ENCODE data around the gene PBX1. TPM values are rescaled to one million over a fixed set of nuclear protein-coding genes. Genes with fewer than 3 reads are reported as not detected.

PBX1 gene
- total and polyA plus RNA-seq, 2 donors (not counting 3 experiments of a cell fraction or from before 2014, with no cell fraction given) = 10.7 to 24.1 TPM

DNA sequence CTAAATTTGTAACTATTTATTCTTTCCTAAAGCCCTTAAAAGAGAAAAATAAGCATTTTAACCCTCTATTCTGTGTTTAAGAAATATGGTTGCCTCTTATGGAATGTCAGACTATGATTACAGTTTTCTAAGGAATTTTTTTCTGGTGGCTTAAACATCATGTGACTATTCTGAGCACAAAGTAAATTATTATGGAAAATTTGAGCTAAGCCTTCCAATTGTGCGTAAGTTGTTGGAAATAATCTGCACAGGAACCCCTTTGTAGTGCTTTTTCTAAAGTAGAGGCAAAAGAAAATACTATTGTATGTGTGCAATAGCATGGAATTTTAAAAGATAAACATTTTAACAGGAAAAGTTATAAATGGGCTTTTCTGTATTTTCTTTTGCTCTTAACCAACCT is 254.8 kb downstream of the PBX1 start:
- Histone ChIP-seq H3K4me1 (ENCODE audit: control insufficient read depth, extremely low read depth, insufficient read depth, low read length) (no peaks in the 10 kb centered on the region), H3K79me2 (ENCODE audit: control insufficient read depth, insufficient read depth, low read length) (no peaks in the 10 kb centered on the region), H3K9me1 (replicated peaks; ENCODE audit: control insufficient read depth, extremely low read depth, insufficient read depth, low read length) (no peaks in the 10 kb centered on the region), H3K9me3 (replicated peaks; ENCODE audit: control insufficient read depth, insufficient read depth, low read length) (no peaks in the 10 kb centered on the region), H4K20me1 (replicated peaks; ENCODE audit: control insufficient read depth, extremely low read depth, insufficient read depth, low read length) (no peaks in the 10 kb centered on the region), H3K4me3 (replicated peaks in 1 of 3; ENCODE audit: insufficient read depth in 1 of 3, low read depth in 1 of 3, low read length in 3 of 3) (no peak overlapping the region), H3K36me3 (ENCODE audit: control insufficient read depth in 2 of 2, extremely low read depth in 1 of 2, insufficient read depth in 2 of 2, low read length in 2 of 2) (no peaks in the 10 kb centered on the region), H2AFZ (ENCODE audit: low read depth, low read length) (no peak overlapping the region), H3K4me2 (ENCODE audit: insufficient read depth, low read length) (no peak overlapping the region), H3K27ac (ENCODE audit: insufficient read depth, low read depth, low read length) (no peak overlapping the region), H3K9ac (replicated peaks; ENCODE audit: extremely low read depth, insufficient read depth, low read length) (no peak overlapping the region), H3K27me3 (ENCODE audit: control insufficient read depth in 2 of 2, insufficient read depth in 2 of 2, low read length in 2 of 2) (no peaks in the 10 kb centered on the region)
- DNase-seq (ENCODE audit: low read depth, low spot score) (peak; percentile 48), FAIRE-seq (no peak)
- dilution Hi-C loops (cut with MboI; ENCODE audit: extremely low pct_ligation_motif_present, low sequenced_read_pairs) = no loop called here
- intact Hi-C loops (cut with micrococcal nuclease) = loop anchor here (10.0 kb wide), 1 partner anchor 261 kb away; no protein-coding TSS in a partner anchor
- TF ChIP-seq GATA2 (IDR thresholded peaks at IDR 0.05; ENCODE audit: insufficient read depth, insufficient read length, low read depth, low read length) (no peak), EZH2 (IDR thresholded peaks at IDR 0.05; ENCODE audit: borderline replicate concordance, low read depth, low read length, severe bottlenecking) (no peak)
- POLR2A ChIA-PET = no interaction called here
- no TSS peak for BruUV-seq (replicated peaks)
- CTCF ChIA-PET = no interaction called here

DNA sequence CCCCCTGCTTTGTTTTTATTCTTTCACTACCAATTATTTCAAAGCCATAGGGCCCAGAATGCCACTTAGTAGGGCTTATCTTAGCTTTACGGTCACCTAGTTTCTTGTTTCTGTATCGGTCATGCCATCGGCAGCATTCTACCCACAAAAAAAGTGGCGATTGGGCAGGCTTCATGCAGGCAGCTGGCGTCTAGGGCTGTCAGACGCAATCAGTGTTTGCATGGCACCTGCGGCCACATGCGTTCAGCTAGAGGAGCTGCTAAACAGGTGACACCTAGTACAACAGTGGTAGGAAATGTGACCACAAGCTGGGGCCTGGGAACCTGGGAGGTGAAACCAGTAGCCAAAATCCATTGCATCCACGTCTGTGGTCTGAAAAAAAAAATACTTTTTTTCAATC is 262.7 kb downstream of the PBX1 start:
- no peak overlapping the region for H3K27ac ChIP-seq (ENCODE audit: insufficient read depth, low read depth, low read length)
- DNase-seq (ENCODE audit: low read depth, low spot score) (no peak), FAIRE-seq (no peak)
- H3K4me1 ChIP-seq (ENCODE audit: control insufficient read depth, extremely low read depth, insufficient read depth, low read length) = no peaks in the 10 kb centered on the region
- CTCF ChIA-PET = no interaction called here
- no peak overlapping the region for H3K9ac ChIP-seq (replicated peaks; ENCODE audit: extremely low read depth, insufficient read depth, low read length)
- no peak overlapping the region for H2AFZ ChIP-seq (ENCODE audit: low read depth, low read length)
- no peak overlapping the region for H3K4me3 ChIP-seq (replicated peaks in 1 of 3; ENCODE audit: insufficient read depth in 1 of 3, low read depth in 1 of 3, low read length in 3 of 3)
- H3K4me2 ChIP-seq (ENCODE audit: insufficient read depth, low read length) = no peak overlapping the region
- POLR2A ChIA-PET = no interaction called here
- intact Hi-C loops (cut with micrococcal nuclease) = no loop called here
- H3K36me3 ChIP-seq (ENCODE audit: control insufficient read depth in 2 of 2, extremely low read depth in 1 of 2, insufficient read depth in 2 of 2, low read length in 2 of 2) = no peaks in the 10 kb centered on the region
- BruUV-seq (replicated peaks) = no TSS peak
- no peaks in the 10 kb centered on the region for H3K9me3 ChIP-seq (replicated peaks; ENCODE audit: control insufficient read depth, insufficient read depth, low read length)
- no peaks in the 10 kb centered on the region for H4K20me1 ChIP-seq (replicated peaks; ENCODE audit: control insufficient read depth, extremely low read depth, insufficient read depth, low read length)
- no peaks in the 10 kb centered on the region for H3K27me3 ChIP-seq (ENCODE audit: control insufficient read depth in 2 of 2, insufficient read depth in 2 of 2, low read length in 2 of 2)
- no peaks in the 10 kb centered on the region for H3K79me2 ChIP-seq (ENCODE audit: control insufficient read depth, insufficient read depth, low read length)
- no peaks in the 10 kb centered on the region for H3K9me1 ChIP-seq (replicated peaks; ENCODE audit: control insufficient read depth, extremely low read depth, insufficient read depth, low read length)
- TF ChIP-seq GATA2 (IDR thresholded peaks at IDR 0.05; ENCODE audit: insufficient read depth, insufficient read length, low read depth, low read length) = no peak
- TF ChIP-seq POLR2AphosphoS5 (IDR thresholded peaks at IDR 0.05; ENCODE audit: insufficient read depth, low read depth, low read length) = no peak
- TF ChIP-seq FOS (IDR thresholded peaks at IDR 0.05; ENCODE audit: borderline replicate concordance, insufficient read depth, low read length) = no peak
- TF ChIP-seq, protein P1, sequence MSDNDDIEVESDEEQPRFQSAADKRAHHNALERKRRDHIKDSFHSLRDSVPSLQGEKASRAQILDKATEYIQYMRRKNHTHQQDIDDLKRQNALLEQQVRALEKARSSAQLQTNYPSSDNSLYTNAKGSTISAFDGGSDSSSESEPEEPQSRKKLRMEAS (IDR thresholded peaks at IDR 0.05; ENCODE audit: insufficient read depth, insufficient read length) = no peak
- no peak for TF ChIP-seq EZH2 (IDR thresholded peaks at IDR 0.05; ENCODE audit: borderline replicate concordance, low read depth, low read length, severe bottlenecking)
- no peak for TF ChIP-seq POLR2A (IDR thresholded peaks at IDR 0.05; ENCODE audit: low read depth, low read length)
- TF ChIP-seq JUN (IDR thresholded peaks at IDR 0.05; ENCODE audit: borderline replicate concordance, insufficient read depth, insufficient read length, low read depth) = no peak
- no peak for TF ChIP-seq MYC (IDR thresholded peaks at IDR 0.05; ENCODE audit: low read depth, low read length)
- TF ChIP-seq, protein P2, sequence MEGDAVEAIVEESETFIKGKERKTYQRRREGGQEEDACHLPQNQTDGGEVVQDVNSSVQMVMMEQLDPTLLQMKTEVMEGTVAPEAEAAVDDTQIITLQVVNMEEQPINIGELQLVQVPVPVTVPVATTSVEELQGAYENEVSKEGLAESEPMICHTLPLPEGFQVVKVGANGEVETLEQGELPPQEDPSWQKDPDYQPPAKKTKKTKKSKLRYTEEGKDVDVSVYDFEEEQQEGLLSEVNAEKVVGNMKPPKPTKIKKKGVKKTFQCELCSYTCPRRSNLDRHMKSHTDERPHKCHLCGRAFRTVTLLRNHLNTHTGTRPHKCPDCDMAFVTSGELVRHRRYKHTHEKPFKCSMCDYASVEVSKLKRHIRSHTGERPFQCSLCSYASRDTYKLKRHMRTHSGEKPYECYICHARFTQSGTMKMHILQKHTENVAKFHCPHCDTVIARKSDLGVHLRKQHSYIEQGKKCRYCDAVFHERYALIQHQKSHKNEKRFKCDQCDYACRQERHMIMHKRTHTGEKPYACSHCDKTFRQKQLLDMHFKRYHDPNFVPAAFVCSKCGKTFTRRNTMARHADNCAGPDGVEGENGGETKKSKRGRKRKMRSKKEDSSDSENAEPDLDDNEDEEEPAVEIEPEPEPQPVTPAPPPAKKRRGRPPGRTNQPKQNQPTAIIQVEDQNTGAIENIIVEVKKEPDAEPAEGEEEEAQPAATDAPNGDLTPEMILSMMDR (IDR thresholded peaks at IDR 0.05; ENCODE audit: extremely low read depth in 1 of 2, insufficient read depth in 1 of 2, low read depth in 1 of 2, low read length in 2 of 2) = no peak
- dilution Hi-C loops (cut with MboI; ENCODE audit: extremely low pct_ligation_motif_present, low sequenced_read_pairs) = no loop called here
